ENCODE measurements around the gene TMEM150C. TPM values are rescaled to one million over a fixed set of nuclear protein-coding genes. Genes with fewer than 3 reads are reported as not detected.
"Not testable (repeated sequence)": the region's sequence is repeated elsewhere in the genome, so short reads cannot be mapped to it uniquely, and the experiment has no call there.

TMEM150C gene
- total RNA-seq, 1 experiment from 2014 or later = 0.65 TPM

DNA sequence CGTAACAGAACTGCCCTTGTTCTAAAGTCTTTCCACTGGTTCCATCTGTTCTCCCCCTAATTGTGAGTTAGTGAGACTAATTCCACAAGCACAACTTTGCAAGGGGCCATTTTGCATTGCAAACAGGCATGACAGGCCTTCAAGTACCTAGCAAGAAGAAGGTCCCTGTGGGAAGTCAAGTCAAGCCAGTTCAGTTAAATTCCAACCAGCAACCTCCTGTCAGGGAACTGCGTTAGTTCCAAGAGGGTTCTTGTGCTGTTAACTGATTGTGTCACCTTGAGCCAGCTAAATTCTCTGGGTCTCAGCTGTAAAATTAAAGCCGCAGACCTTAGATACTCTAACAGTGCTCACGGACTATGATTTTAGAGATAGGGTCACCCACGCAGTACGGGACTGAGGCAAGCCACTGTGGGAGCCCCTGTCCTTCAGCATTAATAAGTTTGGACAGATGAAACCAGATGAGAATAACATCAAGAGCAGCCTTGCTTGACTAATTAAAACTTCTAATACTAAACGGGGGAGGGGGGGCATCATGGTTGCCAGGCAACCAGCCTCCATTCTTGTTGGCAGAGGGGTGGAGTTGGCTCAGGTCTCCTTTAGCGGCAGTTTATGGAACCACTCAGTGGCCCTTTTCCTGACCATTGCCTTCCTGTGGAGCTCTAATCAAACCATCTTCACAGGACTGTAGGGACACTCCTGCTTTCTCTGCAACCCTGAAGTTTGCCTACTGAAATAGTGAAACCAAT is 24.1 kb upstream of the TMEM150C start:
- Histone ChIP-seq H3K36me3 (no peaks in the 10 kb centered on the region), H3K27ac (no peak overlapping the region), H3K9me3 (replicated peaks) (no peaks in the 10 kb centered on the region), H3K4me3 (no peak overlapping the region), H3K27me3 (no peaks in the 10 kb centered on the region), H3K4me1 (no peaks in the 10 kb centered on the region)
- DNase-seq = no peak

DNA sequence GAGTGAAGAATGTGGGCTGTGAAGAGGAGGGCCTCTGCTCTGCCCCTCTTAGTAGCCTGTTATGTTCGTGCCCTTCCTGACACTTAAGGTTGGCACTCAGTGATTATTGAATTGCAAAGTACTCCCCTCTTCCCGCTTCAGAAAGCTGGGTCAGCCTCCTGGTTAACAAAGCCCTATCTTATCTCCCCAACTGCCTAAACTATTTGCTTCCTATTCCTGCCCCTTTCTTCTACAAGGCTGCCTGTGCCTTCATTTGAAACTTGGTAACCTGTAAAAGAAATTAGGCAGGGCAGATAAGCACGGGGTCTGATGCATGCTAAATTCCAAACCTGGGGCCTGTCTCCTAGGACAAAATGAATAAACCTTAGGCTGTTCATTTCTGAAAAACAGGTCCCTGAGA is 23.1 kb upstream of the TMEM150C start:
- Histone ChIP-seq H3K27ac (no peak overlapping the region), H3K4me3 (no peak overlapping the region), H3K9me3 (replicated peaks) (no peaks in the 10 kb centered on the region), H3K4me1 (no peaks in the 10 kb centered on the region), H3K27me3 (no peaks in the 10 kb centered on the region), H3K36me3 (no peaks in the 10 kb centered on the region)
- no peak for DNase-seq

DNA sequence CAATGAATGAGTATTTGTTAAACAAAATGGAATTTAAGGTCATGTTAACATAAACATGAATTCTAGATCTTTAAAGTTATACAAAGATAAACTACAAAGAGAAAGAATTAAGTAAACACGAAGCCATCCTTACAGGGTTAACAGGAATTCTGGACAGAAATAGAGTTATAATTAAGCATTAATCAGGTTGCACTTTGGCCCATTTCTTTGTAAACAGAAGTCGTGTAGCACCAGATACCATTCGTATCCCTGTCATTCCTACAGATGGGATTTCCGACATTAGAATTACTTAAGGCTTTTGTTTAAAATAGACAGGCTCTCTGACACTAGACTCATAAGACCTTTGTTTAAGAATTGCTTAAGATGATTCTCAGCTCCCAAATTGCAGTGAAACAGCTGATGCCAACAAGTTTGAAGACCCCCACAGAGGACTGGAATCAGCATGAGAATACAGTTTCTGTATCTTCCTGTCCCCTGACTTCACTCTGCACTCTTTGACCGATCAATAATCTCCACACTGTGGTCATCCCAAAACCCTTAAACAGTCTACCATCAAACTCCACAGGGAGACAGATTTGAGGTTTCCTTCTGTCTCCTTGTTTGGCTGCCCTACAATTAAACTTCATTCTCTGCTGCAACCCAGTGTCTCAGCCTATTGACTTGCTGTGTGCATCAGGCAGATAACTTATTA is 22.3 kb upstream of the TMEM150C start:
- Histone ChIP-seq H3K27ac (no peak overlapping the region), H3K9me3 (replicated peaks) (no peaks in the 10 kb centered on the region), H3K4me1 (no peaks in the 10 kb centered on the region), H3K27me3 (no peaks in the 10 kb centered on the region), H3K36me3 (no peaks in the 10 kb centered on the region), H3K4me3 (no peak overlapping the region)
- DNase-seq = no peak

GRCh38 chr4:82579932-82580331 is 18.1 kb upstream of the TMEM150C start:
- no peak for DNase-seq
- Histone ChIP-seq H3K4me3 (no peak overlapping the region), H3K4me1 (no peaks in the 10 kb centered on the region), H3K27me3 (no peaks in the 10 kb centered on the region), H3K36me3 (no peaks in the 10 kb centered on the region), H3K9me3 (replicated peaks) (no peaks in the 10 kb centered on the region), H3K27ac (no peak overlapping the region)

- no peak for DNase-seq
- Histone ChIP-seq H3K36me3 (no peaks in the 10 kb centered on the region), H3K4me3 (no peak overlapping the region), H3K4me1 (no peaks in the 10 kb centered on the region), H3K9me3 (replicated peaks) (no peaks in the 10 kb centered on the region), H3K27me3 (no peaks in the 10 kb centered on the region), H3K27ac (no peak overlapping the region)
These were observed 17.1 kb upstream of the TMEM150C start for GRCh38 chr4:82578935-82579334.

GRCh38 chr4:82577451-82577850 is 15.7 kb upstream of the TMEM150C start:
- Histone ChIP-seq H3K4me3 (no peak overlapping the region), H3K36me3 (no peaks in the 10 kb centered on the region), H3K27me3 (no peaks in the 10 kb centered on the region), H3K4me1 (no peaks in the 10 kb centered on the region), H3K9me3 (replicated peaks) (no peaks in the 10 kb centered on the region), H3K27ac (no peak overlapping the region)
- DNase-seq = no peak

DNA sequence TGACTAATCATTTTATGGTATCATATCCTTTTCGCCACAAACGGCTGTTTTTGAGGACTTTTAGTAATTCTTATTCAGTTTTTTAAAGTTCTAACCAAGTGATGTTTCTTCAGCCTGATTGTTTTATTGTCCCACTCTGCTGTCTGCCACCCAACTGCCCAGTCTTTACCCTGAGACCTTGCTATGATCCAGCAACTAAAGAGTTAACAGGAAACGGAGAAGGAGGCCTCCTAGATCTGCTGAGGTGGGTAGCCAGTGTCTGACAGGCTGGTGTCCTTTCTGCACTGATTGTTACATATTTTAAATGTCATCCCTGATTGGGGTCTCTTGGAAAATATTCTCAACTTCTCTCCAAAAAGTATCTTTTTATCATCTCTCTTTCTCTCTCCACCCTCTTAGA is 7.9 kb upstream of the TMEM150C start:
- Histone ChIP-seq H3K27me3 (no peaks in the 10 kb centered on the region), H3K4me3 (no peak overlapping the region), H3K4me1 (no peaks in the 10 kb centered on the region), H3K9me3 (replicated peaks) (no peaks in the 10 kb centered on the region), H3K27ac (no peak overlapping the region), H3K36me3 (no peaks in the 10 kb centered on the region)
- no peak for DNase-seq

- no peaks in the 10 kb centered on the region for H3K9me3 ChIP-seq (replicated peaks)
- H3K4me1 ChIP-seq = no peaks in the 10 kb centered on the region
- H3K27me3 ChIP-seq = no peaks in the 10 kb centered on the region
- no peak overlapping the region for H3K4me3 ChIP-seq
- H3K36me3 ChIP-seq = no peaks in the 10 kb centered on the region
- no peak for DNase-seq
- H3K27ac ChIP-seq = no peak overlapping the region
These were observed 7.3 kb upstream of the TMEM150C start for GRCh38 chr4:82569076-82569475.

DNA sequence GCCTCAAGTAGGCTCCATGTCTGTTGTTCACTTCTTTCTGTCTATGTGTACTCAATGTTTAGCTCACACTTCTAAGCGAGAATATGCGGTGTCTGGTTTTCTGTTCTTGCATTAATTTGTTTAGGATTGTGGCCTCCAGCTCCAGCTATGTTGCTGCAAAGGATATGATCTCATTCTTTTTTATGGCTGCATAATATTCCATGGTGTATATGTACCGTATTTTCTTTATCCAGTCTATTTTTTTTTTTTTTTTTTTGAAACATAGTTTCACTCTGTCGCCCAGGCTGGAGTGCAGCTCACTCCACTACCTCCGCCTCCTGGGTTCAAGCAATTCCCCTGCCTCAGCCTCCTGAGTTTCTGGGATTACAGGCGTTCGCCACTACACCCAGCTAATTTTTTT is 5.7 kb upstream of the TMEM150C start:
- no peak for DNase-seq
- Histone ChIP-seq H3K27me3 (no peaks in the 10 kb centered on the region), H3K36me3 (no peaks in the 10 kb centered on the region), H3K4me1 (no peaks in the 10 kb centered on the region), H3K27ac (no peak overlapping the region), H3K9me3 (replicated peaks) (no peaks in the 10 kb centered on the region), H3K4me3 (no peak overlapping the region)

GRCh38 chr4:82562564-82562854 is 721 bp upstream of the TMEM150C start:
- no peak for DNase-seq
- Histone ChIP-seq H3K4me1 (0 out of 2 replicates have a peak, but pooled peaks cover 2% of the 10 kb centered on the region), H3K27me3 (peaks cover 6% of the 10 kb centered on the region; the same call in 1 of the 2 replicates), H3K9me3 (replicated peaks) (no peaks in the 10 kb centered on the region), H3K27ac (no peak overlapping the region), H3K4me3 (peak overlapping the region; percentile 63), H3K36me3 (no peaks in the 10 kb centered on the region)

DNA sequence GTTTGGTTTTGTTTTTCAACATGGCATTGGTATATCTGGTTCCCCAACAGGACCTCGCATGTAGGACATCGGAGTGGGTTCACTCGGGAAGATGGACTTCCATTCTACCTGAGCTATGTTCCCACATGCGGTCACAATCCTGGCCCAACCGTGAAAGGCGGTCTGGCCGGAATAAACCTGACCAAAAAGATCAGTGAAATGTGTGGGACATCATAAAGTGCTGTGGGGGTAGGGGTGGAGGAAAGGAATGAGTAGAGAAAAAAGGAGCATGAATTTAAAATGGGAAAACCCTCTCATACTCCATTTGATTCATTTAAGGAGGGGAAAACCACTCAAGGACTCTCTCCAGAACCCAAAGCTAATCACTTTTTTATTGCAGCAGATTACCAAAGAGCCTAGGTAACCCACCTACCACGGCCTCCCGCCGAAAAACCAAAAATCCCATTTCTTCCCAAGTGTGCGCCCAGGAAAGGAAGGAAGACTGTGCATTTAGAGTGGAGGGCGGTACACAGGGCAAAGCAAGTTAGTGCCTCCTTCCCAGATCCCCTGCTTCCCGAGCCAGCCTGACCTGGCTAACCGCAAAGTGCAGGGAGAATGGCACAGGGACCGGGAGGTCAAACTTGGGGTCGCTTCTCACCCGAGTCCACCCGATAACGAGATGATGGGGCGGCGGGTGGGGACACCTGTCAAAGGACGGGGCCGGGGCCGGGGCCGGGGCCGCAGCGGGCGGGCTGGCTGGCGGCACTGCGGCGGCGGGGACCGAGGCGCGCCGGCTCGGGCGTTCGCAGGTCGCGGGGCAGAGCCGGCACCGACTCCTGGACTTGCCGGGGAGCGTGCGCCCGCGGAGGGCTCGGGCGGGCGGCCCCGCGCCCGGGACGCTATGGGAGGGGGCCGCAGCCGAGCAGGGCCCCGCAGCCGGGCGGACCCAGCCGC is 669 bp downstream of the TMEM150C start:
- Histone ChIP-seq H3K4me1 (0 out of 2 replicates have a peak, but pooled peaks cover 2% of the 10 kb centered on the region), H3K36me3 (no peaks in the 10 kb centered on the region), H3K27me3 (peaks cover 6% of the 10 kb centered on the region; the same call in 1 of the 2 replicates), H3K27ac (no peak overlapping the region), H3K4me3 (peak overlapping the region; percentile 63), H3K9me3 (replicated peaks) (no peaks in the 10 kb centered on the region)
- peak; percentile 14 to 27 for DNase-seq

- H3K4me1 ChIP-seq = 0 out of 2 replicates have a peak, but pooled peaks cover 2% of the 10 kb centered on the region
- DNase-seq = no peak
- H3K4me3 ChIP-seq = no peak overlapping the region
- H3K27me3 ChIP-seq = peaks cover 6% of the 10 kb centered on the region; the same call in 1 of the 2 replicates
- no peak overlapping the region for H3K27ac ChIP-seq
- H3K36me3 ChIP-seq = no peaks in the 10 kb centered on the region
- no peaks in the 10 kb centered on the region for H3K9me3 ChIP-seq (replicated peaks)
These were observed 2.1 kb downstream of the TMEM150C start for GRCh38 chr4:82559735-82560120.

- H3K36me3 ChIP-seq; H3K9me3 ChIP-seq (replicated peaks); H3K4me3 ChIP-seq; H3K27me3 ChIP-seq; H3K27ac ChIP-seq; H3K4me1 ChIP-seq; DNase-seq: not testable (repeated sequence)
These were observed 2.6 kb downstream of the TMEM150C start for GRCh38 chr4:82559090-82559734.

- DNase-seq = peak; percentile 11 to 42
These were observed 6.5 kb downstream of the TMEM150C start for GRCh38 chr4:82555276-82555675.

More at GRCh38 chr4:82555276-82555675, 6.5 kb downstream of the TMEM150C start:
- no peaks in the 10 kb centered on the region for H3K36me3 ChIP-seq
- no peak overlapping the region for H3K4me3 ChIP-seq
- no peaks in the 10 kb centered on the region for H3K9me3 ChIP-seq (replicated peaks)
- no peak overlapping the region for H3K27ac ChIP-seq
- no peaks in the 10 kb centered on the region for H3K27me3 ChIP-seq
- H3K4me1 ChIP-seq = no peaks in the 10 kb centered on the region

Data from SJCRH30 (cell line).